HG02885 (cell line): ENCODE measurements around the gene SPCS1.
"Not testable (repeated sequence)": the region's sequence is repeated elsewhere in the genome, so short reads cannot be mapped to it uniquely, and the experiment has no call there.

Experiments used
- ATAC-seq: cut with Tn5 transposase; IDR thresholded peaks from one replicate; pipeline ENCODE4 v1.9.1; 2021; ENCODE audit warnings: mild to moderate bottlenecking; ENCODE audit not compliant: unreplicated experiment, poor library complexity

The SPCS1 gene

DNA sequence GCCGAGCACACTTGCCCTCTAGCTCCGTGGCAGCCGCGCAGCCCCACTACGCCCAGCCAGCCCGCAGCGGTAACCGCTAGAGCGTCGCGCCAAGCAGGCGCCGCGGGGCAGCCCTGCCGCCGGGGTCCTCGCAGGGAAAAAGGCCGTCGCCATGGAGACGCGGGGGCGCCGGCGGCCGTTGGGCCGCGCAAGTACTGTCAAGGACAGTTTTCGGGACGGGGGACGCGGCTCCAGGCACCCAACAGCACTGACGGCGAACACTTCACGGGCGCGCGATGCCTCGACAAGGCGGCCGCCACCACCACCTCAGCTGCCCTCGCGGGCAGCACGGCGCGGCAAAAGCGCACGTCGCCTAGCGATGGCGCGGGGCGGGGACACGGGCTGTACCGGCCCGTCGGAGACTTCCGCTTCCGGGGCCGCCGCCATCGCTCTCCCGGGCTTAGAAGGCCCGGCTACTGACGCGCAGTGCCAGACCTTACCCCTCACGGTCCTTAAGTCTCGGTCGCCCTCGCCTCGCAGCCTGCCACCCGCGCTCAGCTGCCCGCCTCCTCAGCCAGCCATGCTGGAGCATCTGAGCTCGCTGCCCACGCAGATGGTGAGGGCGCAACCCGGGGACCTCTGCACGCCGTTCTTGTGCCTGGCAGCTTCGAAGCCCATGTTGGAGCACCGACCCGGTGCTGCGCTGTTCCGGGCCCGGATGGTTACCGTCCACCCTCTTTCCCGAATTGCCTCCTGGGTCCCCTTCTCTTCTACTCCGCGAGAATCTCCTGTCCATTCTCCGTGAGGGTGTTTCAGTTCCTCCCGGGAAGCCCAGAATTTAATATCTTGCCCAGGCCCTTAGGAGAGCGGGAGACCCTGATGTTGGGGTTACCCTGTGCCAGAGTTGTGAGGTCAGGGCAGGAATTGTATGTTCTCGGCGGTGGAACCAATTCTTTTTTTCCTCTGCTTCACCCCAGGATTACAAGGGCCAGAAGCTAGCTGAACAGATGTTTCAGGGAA, at the start of gene SPCS1, which contains the start of gene GLT8D1:
SPCS1 (plus strand) TSS at position 419 of the 999 bp plus-strand sequence; CDS start at position 560, 141 bp downstream.
GLT8D1 (minus strand) TSS at position 104 of the 999 bp plus-strand sequence. CDS start 5,331 bp downstream, outside the sequence.
- ATAC-seq, result peak; percentile 82

DNA sequence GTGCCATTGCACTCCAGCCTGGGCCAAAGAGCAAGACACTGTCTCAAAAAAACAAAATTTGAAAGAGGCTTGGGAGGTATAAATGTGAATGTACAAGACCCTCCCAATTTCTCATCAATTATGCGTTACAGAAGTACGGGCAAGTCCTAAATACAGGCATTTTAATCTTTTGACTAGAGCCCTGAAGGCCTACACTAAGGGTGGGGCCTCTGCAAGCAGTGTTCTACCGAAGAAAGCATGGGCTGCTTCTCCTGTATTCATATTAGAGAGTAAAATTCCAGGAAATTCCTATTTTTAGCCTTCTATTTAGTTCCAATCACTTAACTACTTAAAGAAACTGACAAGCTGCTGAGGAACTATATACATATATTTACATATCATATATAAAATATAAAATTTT, 45.9 kb upstream of the SPCS1 start:
- no peak for ATAC-seq

DNA sequence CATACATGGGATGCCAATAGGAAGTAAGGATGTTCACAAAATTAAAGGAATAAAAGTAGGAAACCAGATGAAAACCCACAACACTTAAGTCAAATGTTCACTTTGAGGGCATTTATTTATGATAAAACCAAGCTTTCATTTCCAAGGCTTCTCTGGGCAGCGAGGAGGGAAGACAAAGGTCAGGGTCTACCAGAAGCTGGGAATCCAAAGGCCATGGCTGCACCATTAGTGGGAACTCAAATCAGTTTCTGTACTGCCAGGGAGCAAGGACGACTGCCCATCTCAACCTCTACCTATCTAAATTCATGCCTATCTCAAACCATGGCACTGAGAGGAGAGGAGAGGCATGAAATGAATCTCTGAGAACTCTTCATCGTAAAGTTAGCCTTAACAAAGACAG, 42.8 kb upstream of the SPCS1 start:
- no peak for ATAC-seq

DNA sequence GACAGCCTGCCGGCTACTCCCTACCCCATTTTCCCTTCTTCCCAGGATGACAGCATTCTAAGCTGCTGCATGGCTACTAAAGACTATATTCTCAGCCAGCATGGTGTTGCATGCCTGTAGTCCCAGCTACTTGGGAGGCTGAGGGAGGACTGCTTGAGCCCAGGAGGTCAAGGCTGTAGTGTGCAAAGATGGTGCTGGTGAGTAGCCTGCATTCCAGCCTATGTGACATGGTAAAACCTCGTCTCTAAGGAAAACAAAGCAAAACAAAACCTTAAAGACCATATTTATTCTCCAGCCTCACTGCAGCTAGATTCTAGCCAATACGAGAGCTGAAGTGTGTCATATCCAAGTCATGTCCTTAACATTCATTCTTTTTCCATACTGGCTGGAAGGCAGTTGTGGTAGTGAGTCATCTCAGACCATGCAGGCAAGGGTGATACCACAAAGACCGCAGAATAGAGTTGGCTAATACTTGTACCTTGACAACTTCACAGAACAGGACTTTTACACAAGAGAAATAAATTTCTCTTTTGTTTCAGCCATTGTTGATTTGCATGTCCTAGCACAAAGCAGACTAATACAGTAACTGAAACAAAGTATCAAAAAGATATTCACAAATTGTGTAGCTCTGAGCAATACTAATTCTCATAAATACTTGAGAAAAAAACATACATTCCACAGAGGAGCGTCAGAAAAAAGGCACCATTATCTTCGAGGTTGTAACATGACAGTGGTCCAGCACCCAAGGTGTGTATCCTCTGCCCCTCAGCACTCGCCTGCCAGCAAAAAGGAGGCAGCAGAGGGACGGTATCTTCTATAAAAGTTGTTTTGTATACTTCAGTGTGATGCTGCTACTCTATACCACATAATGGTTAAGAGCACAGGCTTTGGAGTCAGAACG, 35.0 kb upstream of the SPCS1 start:
- peak; percentile 81 for ATAC-seq

DNA sequence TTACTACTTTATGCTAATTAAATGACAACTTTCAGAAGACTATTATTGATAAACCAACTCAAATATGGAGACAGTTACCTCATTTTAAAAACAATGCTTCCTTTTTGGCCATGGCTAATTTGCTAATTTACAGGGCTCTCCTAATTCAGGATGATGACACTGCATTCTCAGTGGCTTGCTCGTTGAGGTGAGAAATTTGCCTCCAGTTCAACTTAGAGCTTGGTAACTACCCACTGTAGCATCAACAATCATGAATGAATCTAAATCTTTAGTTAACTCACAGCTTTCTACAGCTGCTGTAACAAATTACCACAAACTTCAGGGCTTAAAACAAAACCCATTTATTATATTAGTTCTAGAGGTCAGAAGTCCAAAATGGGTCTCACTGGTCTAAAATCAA, 34.2 kb upstream of the SPCS1 start:
- ATAC-seq, result no peak

DNA sequence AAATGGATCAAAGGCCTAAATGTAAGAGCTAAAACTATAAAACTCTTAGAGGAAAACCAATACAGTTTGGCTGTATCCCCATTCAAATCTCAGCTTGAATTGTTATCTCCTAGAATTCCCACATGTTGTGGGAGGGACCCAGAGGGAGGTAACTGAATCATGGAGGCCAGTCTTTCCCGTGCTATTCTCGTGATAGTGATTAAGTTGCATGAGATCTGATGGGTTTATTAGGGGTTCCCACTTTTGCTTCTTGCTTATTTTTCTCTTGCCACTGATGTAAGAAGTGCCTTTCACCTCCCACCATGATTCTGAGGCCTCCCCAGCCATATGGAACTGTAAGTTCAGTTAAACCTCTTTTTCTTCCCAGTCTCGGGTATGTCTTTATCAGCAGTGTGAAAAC, 29.7 kb upstream of the SPCS1 start:
- ATAC-seq, result not testable (repeated sequence)

DNA sequence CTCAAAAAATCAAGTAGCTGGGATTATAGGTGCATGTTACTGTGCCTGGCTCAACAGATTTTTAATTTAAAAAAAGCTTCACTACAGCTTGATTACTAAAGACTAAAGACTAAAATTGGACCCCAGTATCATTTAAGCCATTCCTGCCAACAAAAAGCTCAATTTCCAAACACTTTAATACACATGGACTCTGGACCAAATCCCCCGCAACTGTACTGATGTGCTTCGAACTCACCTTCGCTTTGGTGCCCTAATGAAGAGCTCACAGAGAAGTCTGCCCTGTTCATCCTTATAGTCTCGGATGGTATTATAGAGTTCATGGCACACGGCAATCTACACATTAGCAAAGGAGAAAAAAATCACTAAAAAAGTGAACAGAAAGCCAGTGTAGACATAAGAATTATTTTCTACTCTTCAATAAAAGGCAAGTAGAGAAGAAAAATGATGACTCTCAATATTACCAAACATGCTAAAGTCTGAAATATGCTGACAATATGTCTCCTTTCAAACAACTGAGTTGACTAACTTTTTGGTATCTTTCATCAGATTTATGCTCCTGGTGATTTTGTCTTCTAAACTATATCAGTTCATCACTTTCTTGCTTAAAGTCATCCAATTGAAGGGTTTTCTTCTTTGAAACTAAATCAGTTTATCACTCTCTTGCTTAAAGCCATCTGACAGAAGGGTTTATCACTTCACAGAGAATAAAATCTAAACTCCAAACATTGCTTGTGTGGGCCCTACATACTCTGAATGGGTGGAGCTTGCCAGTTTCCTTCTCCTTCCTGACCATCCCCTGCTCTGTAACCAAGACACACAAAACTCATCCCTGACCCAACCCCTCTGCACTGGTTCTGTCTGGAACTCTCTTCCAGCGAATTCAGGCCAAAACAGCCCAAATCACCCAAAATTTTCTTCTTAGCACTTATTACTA, 27.4 kb upstream of the SPCS1 start:
- ATAC-seq, result no peak

DNA sequence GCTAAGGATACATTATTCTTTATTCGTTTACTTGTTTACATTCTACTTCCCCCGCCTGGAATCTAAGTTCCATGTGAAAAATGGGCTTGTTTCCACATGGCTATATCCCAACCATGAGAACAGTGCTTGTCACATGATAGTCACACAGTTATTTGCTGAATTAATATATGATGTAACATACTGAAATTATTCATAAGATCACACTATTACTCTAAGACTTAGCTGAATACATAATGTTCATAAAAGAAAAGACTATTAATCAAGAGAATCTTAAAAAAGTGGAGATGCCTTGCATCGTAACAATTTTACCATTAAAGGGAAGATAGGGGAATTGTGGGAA, 26.7 kb upstream of the SPCS1 start:
- ATAC-seq, result no peak

DNA sequence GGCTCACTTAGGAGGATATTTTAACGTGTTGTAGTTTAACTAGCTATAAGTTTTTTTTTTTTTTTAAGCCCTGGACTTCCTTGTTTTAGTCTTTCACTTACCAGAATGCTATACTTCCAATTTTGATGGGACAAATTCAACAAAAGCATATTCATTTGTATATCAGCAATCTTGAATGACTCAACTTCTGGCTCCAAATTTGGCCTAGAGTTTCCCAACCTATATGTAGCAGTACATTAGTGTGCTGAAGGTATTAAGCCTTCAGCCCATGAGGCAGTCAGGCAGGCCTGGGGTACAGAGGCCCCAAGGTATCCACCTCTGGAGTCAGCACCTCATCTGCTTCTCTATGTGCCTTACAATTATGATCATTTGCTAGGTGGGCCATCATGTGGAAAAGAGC, 26.1 kb upstream of the SPCS1 start:
- ATAC-seq, result no peak

DNA sequence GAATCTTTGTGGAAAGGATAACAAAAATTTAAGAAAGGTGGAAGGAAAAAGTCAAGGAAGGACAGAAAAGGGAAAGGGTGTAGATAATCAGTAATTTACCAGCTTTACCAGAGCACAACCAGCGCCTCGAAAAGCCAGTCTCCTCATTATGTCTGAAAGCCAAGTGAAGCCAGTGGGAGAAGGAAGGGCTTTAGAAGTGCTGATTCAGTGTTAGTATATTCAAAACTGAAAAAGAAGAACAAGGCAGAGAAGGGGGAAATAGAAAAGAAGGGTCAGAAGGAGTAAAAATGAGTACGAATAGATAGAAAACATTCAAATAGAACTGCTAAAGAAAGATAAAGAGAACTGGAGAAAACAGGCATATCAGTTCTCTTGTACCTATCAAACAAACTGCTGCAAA, 24.3 kb upstream of the SPCS1 start:
- ATAC-seq, result no peak

DNA sequence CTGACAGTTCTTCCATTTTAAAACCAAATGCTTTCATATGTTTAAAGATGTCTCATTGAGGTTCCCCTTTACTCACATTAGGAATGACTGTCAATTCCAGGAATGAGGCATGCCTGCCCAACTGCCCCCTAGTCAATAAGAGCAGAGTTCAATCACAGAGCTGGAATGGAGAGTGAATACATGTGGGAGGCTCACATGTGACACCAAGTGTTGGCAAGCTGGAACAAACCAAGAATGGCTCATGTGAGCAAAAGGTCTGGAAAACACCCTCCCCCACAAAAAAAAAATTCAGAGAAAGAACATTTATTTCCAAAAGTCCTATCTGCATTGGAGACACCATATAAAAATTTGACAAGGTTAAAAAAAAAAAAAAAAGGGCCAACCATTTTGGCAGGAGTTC, 23.9 kb upstream of the SPCS1 start:
- no peak for ATAC-seq

DNA sequence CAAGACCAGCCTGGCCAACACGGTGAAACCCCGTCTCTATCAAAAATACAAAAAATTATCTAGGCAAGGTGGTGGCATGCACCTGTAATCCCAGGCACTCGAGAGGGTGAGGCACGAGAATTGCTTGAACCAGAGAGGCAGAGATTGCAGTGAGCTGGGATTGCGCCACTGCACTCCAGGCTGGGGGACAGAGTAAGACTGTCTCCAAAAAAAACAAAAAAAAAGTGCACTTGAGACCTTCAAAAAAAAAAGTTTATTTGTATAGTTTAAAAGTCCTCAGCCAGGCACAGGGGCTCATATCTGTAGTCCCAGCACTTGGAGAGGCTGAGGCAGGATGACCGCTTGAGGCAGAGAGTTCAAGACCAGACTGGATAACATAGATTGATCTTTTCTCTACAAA, 22.3 kb upstream of the SPCS1 start:
- ATAC-seq, result no peak

DNA sequence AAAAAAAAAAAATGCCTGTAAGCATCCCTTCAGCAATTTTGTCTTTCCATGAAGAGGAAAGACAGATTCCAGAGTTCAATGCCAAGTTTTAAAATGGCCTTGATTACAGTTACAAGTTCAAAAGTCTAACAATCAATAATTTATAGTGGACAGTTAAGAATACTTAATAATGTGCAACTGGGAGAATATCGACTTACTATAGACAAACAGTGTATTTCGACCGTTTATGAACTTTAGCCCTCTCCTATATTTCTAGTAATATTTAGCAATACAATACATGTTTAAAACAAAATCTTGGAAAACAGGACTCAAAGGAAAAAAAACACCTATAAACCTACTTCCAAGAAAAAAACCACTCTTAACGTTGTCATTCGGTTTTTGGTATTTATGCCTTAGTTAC, 21.7 kb upstream of the SPCS1 start:
- no peak for ATAC-seq

DNA sequence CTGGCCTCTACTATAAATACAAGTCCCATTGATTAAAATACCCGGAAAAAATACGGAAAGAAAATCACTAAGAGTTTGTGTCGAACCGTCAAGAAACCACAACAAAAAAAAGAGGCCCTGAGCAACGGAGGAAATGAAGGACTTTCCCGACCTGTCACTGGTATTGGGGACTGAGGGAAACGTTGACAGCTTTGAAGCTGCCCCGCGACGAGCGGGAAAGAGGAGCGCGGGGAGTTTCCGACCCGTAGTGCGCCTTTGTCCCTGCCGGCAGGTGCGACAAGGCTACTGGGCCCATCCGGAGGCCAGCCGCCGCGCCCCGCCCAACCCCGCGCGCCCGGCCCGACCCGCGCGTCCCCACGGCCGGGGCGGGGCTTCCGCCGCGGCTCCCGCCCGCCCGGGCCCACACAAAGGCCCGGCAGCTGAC, 20.6 kb upstream of the SPCS1 start:
- peak; percentile 81 for ATAC-seq

DNA sequence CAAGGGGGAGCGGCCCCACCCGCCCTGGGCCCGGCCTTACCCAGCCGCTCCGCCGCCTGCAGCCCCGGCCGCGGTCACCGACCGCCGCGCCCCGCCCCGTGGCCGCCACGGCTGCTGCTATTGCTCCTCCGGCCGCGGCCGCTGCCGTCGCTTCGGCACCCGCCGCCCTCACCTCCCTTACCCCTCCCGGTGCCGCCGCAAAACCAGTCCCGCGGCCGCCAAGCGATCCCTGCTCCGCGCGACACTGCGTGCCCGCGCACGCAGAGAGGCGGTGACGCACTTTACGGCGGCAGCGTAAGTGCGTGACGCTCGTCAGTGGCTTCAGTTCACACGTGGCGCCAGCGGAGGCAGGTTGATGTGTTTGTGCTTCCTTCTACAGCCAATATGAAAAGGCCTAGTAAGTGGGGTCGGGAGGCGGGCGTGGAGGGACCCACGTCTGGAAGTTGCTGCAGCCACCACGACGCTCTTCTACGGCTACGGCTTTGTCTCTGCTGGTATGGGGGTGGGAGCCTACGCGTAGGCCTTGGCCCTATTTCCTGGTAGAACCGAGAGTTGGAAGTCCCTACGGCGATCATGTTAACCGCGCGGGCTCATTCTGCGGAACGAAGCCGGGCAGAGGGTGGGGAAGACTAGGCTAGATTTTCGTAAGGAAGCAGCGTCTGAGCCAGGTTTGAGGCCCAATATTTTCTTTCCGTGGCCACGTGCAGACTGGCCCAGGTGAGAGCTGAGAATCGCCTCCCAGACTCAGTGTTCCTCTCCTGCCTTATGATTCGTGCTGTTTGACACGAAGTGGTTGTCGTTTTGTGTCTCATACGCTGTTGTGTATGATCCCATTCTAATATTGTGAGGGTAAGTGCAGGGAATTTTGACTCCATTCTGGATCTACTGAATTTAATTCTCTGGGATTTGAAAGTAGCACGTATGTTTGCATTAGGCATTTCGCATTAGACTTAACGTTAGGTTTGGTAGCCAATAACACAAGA, 19.9 kb upstream of the SPCS1 start, which contains the start of the genes GNL3 and PBRM1:
GNL3 (plus strand) TSS at position 324 of the 983 bp plus-strand sequence; CDS start at position 385, 61 bp downstream.
PBRM1 (minus strand) TSS at position 205 of the 983 bp plus-strand sequence.
- peak; percentile 78 for ATAC-seq

DNA sequence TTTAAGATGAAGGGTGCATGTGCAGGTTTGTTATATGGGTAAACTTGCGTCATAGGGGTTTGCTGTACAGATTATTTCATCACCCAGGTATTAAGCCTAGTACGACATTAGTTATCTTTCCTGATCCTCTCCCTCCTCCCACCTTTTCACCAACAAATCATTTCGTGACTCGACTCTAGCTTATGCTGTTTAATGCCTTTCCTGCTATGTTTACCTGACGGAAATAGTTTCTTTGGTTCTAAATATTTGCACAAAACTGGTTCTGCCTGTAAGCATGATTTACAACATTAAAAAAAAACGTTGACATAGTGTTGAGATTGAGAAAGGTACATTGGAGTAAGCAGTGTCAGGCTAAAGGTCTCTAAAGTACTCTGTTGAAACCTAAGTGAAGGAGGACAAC, 17.6 kb upstream of the SPCS1 start:
- ATAC-seq, result no peak

DNA sequence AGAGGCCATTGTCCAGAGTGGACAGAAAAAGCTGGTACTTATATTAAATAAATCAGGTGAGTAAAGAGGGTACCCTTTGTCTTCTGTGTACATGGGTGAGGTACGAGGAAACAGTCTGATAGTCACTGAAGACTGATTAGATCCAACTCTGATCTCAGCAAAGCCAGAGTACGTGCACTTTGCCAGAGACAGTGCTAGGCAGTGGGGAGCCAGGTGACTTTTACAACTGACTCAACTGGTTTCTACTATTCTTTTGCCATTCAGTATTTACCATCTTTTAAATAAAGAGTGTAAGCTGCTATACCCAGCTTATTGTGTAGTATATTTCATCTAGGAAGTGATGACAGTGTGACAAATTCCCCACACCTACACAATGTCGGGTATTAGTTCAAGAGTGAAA, 16.8 kb upstream of the SPCS1 start:
- ATAC-seq, result no peak

DNA sequence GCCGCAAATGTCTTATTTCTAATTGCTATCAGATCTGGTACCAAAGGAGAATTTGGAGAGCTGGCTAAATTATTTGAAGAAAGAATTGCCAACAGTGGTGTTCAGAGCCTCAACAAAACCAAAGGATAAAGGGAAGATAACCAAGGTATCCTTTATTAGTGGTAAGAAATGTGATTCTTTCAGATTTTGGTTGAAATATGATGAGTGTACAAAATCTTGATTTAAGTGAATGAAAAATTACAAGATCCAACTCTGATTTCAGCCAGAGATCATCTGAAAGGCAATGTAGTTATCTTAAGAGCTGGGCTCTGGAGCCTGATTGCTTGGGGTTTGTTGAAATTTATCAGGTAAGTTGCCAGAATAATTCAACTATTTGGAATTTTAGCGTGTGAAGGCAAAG, 15.3 kb upstream of the SPCS1 start:
- no peak for ATAC-seq

DNA sequence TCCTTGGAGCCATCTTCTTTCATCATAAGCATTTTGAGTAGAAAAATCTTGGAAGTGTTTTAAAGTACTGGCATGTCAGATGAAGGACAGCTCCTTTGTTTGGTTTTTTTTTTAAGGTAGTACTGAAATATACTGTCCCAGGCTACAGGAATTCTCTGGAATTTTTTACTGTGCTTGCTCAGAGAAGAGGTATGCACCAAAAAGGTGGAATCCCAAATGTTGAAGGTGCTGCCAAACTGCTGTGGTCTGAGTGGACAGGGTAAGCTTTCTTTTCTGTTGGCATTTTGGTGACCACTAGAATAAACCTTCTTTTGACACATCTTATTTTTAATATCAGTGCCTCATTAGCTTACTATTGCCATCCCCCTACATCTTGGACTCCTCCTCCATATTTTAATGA, 12.8 kb upstream of the SPCS1 start:
- no peak for ATAC-seq
